CD14-positive monocyte (primary cell): ENCODE data around the gene IGSF22. TPM values are rescaled to one million over a fixed set of nuclear protein-coding genes. Genes with fewer than 3 reads are reported as not detected.

Experiments
- DNase-seq, 3 donors: peaks; one replicate each; pipeline ENCODE4 v3.0.0-alpha.2; 2011 to 2022
- H2AFZ ChIP-seq: 2 replicates; pipeline ENCODE4 v1.6.0; 2012; ENCODE audit warnings: mild to moderate bottlenecking, low read depth, low read length, inconsistent platforms; ENCODE audit not compliant: insufficient read depth, poor library complexity, severe bottlenecking
- H3K27ac ChIP-seq, 2 donors: 1 replicate in 1 of 2; 2 replicates in 1 of 2; pipeline ENCODE4 v1.5.1; 2012 to 2013; ENCODE audit warnings: low read length in 2 of 2, control low read depth in 1 of 2, inconsistent platforms in 1 of 2, low read depth in 1 of 2, mild to moderate bottlenecking in 1 of 2
- H3K27me3 ChIP-seq, 2 donors: one replicate each; pipeline versions ENCODE4 v1.6.0 to v1.6.1; 2011 to 2013; ENCODE audit warnings: low read length in 2 of 2; ENCODE audit not compliant: control insufficient read depth in 2 of 2, insufficient read depth in 2 of 2
- H3K36me3 ChIP-seq, 2 donors: replicated peaks in 1 of 2; 1 replicate in 1 of 2; 2 replicates in 1 of 2; pipeline versions ENCODE4 v1.5.1 to v1.6.1; 2012 to 2013; ENCODE audit warnings: low read length in 2 of 2, control low read depth in 1 of 2, inconsistent platforms in 1 of 2, mild to moderate bottlenecking in 1 of 2; ENCODE audit not compliant: insufficient read depth in 2 of 2, control insufficient read depth in 1 of 2
- H3K4me1 ChIP-seq, 2 donors: 1 replicate in 1 of 2; 2 replicates in 1 of 2; pipeline versions ENCODE4 v1.5.1 to v1.6.1; 2012 to 2013; ENCODE audit warnings: low read length in 2 of 2, control low read depth in 1 of 2, inconsistent platforms in 1 of 2, mild to moderate bottlenecking in 1 of 2, moderate library complexity in 1 of 2; ENCODE audit not compliant: insufficient read depth in 2 of 2, control insufficient read depth in 1 of 2
- H3K4me2 ChIP-seq: replicated peaks from 2 replicates; pipeline ENCODE3; 2012; ENCODE audit warnings: low read length, moderate library complexity, mild to moderate bottlenecking; ENCODE audit not compliant: poor library complexity, severe bottlenecking; ENCODE audit errors: extremely low read depth
- H3K4me3 ChIP-seq, 3 experiments: fragments of 200-600 bp in 1 of 3; sonication (generic) in 1 of 3; replicated peaks in 1 of 3; 1 replicate in 2 of 3; 2 replicates in 1 of 3; pipeline ENCODE4 v1.5.1; 2011 to 2013; ENCODE audit warnings: low read length in 3 of 3, mild to moderate bottlenecking in 3 of 3, control low read depth in 2 of 3, low read depth in 2 of 3, inconsistent platforms in 1 of 3, moderate library complexity in 1 of 3
- H3K79me2 ChIP-seq: 2 replicates; pipeline ENCODE4 v1.6.0; 2012; ENCODE audit warnings: mild to moderate bottlenecking, control low read depth, inconsistent platforms, low read length, moderate library complexity; ENCODE audit not compliant: insufficient read depth
- H3K9ac ChIP-seq: 2 replicates; pipeline ENCODE4 v1.6.0; 2017; ENCODE audit warnings: low read length, mild to moderate bottlenecking; ENCODE audit not compliant: insufficient read depth, poor library complexity, severe bottlenecking
- H3K9me3 ChIP-seq, 2 donors: replicated peaks in 1 of 2; 1 replicate in 1 of 2; 2 replicates in 1 of 2; pipeline versions ENCODE4 v1.5.1 to v1.6.1; 2012 to 2013; ENCODE audit warnings: low read length in 2 of 2, control low read depth in 1 of 2; ENCODE audit not compliant: control insufficient read depth in 1 of 2, insufficient read depth in 1 of 2
- H4K20me1 ChIP-seq: 2 replicates; pipeline ENCODE4 v1.6.0; 2012; ENCODE audit warnings: mild to moderate bottlenecking, low read length, control low read depth, moderate library complexity; ENCODE audit not compliant: insufficient read depth
- H3K27ac Mint-ChIP-seq, 7 donors: one replicate each; pipeline ENCODE4 v1.8.0; 2020; ENCODE audit warnings: mild to moderate bottlenecking in 7 of 7, mixed read lengths in 7 of 7, moderate library complexity in 6 of 7, inconsistent platforms in 2 of 7
- H3K27me3 Mint-ChIP-seq, 3 donors: one replicate each; pipeline ENCODE4 v1.8.0; 2021 to 2022; ENCODE audit warnings: low read depth in 3 of 3, mild to moderate bottlenecking in 3 of 3, mixed read lengths in 3 of 3, moderate library complexity in 3 of 3, inconsistent platforms in 1 of 3
- H3K36me3 Mint-ChIP-seq, 2 donors: one replicate each; pipeline ENCODE4 v1.8.0; 2020; ENCODE audit warnings: mixed read lengths in 2 of 2, inconsistent platforms in 1 of 2, mild to moderate bottlenecking in 1 of 2
- H3K4me1 Mint-ChIP-seq: one replicate; pipeline ENCODE4 v1.8.0; 2020; ENCODE audit warnings: mild to moderate bottlenecking, mixed read lengths
- H3K4me3 Mint-ChIP-seq, 2 donors: one replicate each; pipeline ENCODE4 v1.8.0; 2020; ENCODE audit warnings: mild to moderate bottlenecking in 2 of 2, mixed read lengths in 2 of 2, moderate library complexity in 1 of 2
- H3K9me3 Mint-ChIP-seq, 7 donors: one replicate each; pipeline ENCODE4 v1.8.0; 2020 to 2022; ENCODE audit warnings: mixed read lengths in 7 of 7, mild to moderate bottlenecking in 6 of 7, moderate library complexity in 6 of 7, inconsistent platforms in 2 of 7
- WGBS: methylation state at CpG from one replicate; pipeline ENCODE4 v1.1.5; 2013; ENCODE audit warnings: missing lambda C conversion rate; ENCODE audit not compliant: insufficient coverage; 5-methylcytosine and 5-hydroxymethylcytosine counted together
- intact Hi-C, 2 donors: fragments of 100-400 bp; cut with micrococcal nuclease; formaldehyde crosslinking; loops; one replicate each; pipeline versions ENCODE4 v1.15.0 to v1.15.1; 2023
- polyA plus RNA-seq, 3 donors: library from polyadenylated mRNA; depleted of rRNA in 1 of 3; unstranded in 2 of 3; stranded (reverse) in 1 of 3; fragments of 300-500 nt in 2 of 3; fragments of >200 nt in 1 of 3; fragmentation: Illumina TruSeq in 2 of 3; gene quantifications; 1 replicate in 2 of 3; 2 replicates in 1 of 3; pipeline ENCODE4 v1.2.3, GENCODE V29; 2012 to 2021
- TF ChIP-seq, protein P1 (sequence below): fragments of 200-600 bp; IDR thresholded peaks from one replicate; pipeline ENCODE4 v1.8.0; 2022; ENCODE audit warnings: antibody characterized with exemption, mild to moderate bottlenecking

Gene IGSF22
- polyA plus RNA-seq, 3 donors = not detected

DNA sequence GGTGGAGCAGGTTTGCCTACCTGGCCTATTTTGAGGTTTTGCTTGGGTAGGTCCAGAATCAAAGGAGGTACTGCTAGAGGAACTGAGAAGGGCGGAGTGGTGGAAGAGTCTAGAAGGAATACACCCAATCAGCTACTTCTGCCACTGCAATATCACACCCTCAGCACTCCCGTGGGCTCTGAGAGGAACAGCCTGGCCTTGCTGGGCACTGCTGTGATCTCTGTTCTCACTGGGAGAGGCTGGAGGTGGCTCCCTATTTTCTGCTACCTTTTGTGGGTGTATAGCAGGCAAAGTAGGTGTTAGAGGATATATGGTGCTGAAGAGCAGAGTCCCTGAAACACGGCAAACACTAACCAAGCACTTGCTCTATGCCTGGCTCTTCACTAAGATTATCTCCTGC is 25.0 kb upstream of the IGSF22 start:
- H3K4me3 ChIP-seq = no peak overlapping the region
- intact Hi-C loops = no loop called here
- no peak overlapping the region for H3K9ac ChIP-seq
- H3K79me2 ChIP-seq = no peaks in the 10 kb centered on the region
- H3K4me3 Mint-ChIP-seq = no peak overlapping the region
- H3K36me3 Mint-ChIP-seq = no peaks in the 10 kb centered on the region
- no peak for DNase-seq
- no peaks in the 10 kb centered on the region for H4K20me1 ChIP-seq
- H3K4me1 Mint-ChIP-seq = peaks cover 4% of the 10 kb centered on the region
- TF ChIP-seq, protein P1, sequence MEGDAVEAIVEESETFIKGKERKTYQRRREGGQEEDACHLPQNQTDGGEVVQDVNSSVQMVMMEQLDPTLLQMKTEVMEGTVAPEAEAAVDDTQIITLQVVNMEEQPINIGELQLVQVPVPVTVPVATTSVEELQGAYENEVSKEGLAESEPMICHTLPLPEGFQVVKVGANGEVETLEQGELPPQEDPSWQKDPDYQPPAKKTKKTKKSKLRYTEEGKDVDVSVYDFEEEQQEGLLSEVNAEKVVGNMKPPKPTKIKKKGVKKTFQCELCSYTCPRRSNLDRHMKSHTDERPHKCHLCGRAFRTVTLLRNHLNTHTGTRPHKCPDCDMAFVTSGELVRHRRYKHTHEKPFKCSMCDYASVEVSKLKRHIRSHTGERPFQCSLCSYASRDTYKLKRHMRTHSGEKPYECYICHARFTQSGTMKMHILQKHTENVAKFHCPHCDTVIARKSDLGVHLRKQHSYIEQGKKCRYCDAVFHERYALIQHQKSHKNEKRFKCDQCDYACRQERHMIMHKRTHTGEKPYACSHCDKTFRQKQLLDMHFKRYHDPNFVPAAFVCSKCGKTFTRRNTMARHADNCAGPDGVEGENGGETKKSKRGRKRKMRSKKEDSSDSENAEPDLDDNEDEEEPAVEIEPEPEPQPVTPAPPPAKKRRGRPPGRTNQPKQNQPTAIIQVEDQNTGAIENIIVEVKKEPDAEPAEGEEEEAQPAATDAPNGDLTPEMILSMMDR = no peak
- peaks cover 0 to 3% of the 10 kb centered on the region in 2 donors for H3K4me1 ChIP-seq
- peak overlapping the region in 1 of 7 donors; percentile 11 for H3K27ac Mint-ChIP-seq
- peaks cover 0 to 2% of the 10 kb centered on the region in 2 donors for H3K27me3 ChIP-seq
- no peak overlapping the region for H3K27ac ChIP-seq
- WGBS = no CpG with 5 or more reads among the region's 3 CpGs
- H2AFZ ChIP-seq = no peak overlapping the region
- H3K36me3 ChIP-seq = no peaks in the 10 kb centered on the region
- H3K9me3 Mint-ChIP-seq = peaks cover 0 to 3% (median 0%) of the 10 kb centered on the region in 7 donors
- no peaks in the 10 kb centered on the region for H3K9me3 ChIP-seq
- peaks cover 0 to 4% (median 2%) of the 10 kb centered on the region in 3 donors for H3K27me3 Mint-ChIP-seq
- H3K4me2 ChIP-seq = no peak overlapping the region

DNA sequence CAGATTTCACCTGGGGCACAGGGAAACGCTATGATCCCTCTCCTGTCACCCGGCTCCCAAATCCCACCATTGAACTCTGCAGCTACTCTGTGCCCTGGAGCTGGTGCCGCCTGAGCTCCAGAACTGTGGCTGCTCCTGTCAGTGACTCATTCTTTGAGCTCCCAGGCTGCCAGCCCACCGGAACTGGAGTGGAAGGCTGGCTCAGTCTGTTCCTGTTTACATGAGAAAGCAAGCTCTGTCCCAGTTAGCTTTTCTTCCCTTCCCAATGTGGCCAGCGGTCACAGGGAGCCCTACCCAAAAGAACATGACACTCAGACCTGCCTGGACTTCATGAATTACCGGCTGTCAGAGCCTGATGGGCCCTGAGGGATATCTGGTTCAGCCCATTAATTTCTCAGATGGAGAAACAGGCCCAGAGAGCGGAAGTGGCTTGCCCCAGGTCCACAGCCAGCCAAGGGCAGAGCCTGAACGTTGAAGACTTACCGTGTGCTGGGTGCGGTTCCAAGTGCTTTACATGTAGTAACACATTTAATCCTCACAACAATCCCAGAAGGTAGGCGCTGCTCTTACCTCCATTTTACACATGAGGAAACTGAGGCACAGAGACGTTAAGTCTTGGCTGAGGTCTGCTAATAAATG is 23.8 kb upstream of the IGSF22 start:
- Mint-ChIP-seq H3K27me3 (peaks cover 0 to 4% (median 2%) of the 10 kb centered on the region in 3 donors), H3K27ac (peak overlapping the region in 1 of 7 donors; percentile 38), H3K36me3 (no peaks in the 10 kb centered on the region), H3K4me3 (no peak overlapping the region), H3K4me1 (peaks cover 4% of the 10 kb centered on the region), H3K9me3 (peaks cover 0 to 3% (median 0%) of the 10 kb centered on the region in 7 donors)
- WGBS = 72% methylated on average over 8 of the region's 12 CpGs
- peak in 2 of 3 donors; percentile 12 to 29 for DNase-seq
- H3K27me3 ChIP-seq = peaks cover 0 to 2% of the 10 kb centered on the region in 2 donors
- H3K9ac ChIP-seq = no peak overlapping the region
- H3K9me3 ChIP-seq = no peaks in the 10 kb centered on the region
- H3K27ac ChIP-seq = no peak overlapping the region
- H2AFZ ChIP-seq = no peak overlapping the region
- TF ChIP-seq, protein P1 = no peak
- H3K79me2 ChIP-seq = no peaks in the 10 kb centered on the region
- H3K4me1 ChIP-seq = peaks cover 0 to 3% of the 10 kb centered on the region in 2 donors
- no peaks in the 10 kb centered on the region for H3K36me3 ChIP-seq
- intact Hi-C loops = no loop called here
- no peaks in the 10 kb centered on the region for H4K20me1 ChIP-seq
- no peak overlapping the region for H3K4me2 ChIP-seq
- H3K4me3 ChIP-seq = no peak overlapping the region
